ENCODE results near the gene C2orf49.

DNA sequence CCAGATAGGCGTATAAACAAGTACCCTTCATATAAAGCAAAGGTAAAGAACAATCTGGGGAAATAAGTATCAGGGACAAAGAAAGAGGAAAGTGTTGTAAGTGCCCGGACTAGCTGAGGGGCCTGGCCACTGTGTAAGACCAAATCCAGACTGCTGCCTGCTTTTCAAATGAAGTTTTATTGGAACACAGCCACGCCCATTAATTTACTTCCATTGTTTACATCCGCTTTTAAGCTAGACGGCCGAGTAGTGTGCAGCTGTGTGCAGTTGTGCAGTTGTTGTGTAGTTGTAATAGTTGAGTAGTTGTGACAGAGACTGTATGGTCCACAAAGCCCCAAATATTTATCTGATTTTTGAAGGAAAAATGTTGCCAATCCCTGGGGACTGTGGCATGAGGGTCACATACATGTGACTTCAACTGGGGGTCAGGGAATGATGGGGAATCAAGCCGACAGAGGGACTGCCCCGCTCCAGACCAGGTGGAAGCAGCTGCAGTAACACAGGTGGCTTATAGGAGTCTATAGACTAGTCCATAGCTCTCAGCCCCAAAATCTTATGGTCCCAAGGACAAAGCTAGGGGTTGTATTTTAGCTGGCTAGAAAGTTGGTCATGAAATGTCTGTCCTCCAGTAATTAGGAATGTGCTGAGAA, 31.5 kb downstream of the C2orf49 start:
- TF ChIP-seq POLR2A (IDR thresholded peaks at IDR 0.05) (no peak), CTCF (IDR thresholded peaks at IDR 0.05) (no peak)
